Hepatocyte (in vitro differentiated cells): ENCODE results near the gene USP24. TPM values are rescaled to one million over a fixed set of nuclear protein-coding genes. Genes with fewer than 3 reads are reported as not detected.

Experiments used
- DNase-seq: peaks from one replicate; pipeline ENCODE4 v3.0.0-alpha.2; 2016; ENCODE audit warnings: low spot score
- H2AFZ ChIP-seq: fragments of 200-600 bp; sonication (generic); 2 replicates; pipeline ENCODE4 v1.6.0; 2016; ENCODE audit warnings: antibody characterized with exemption, mild to moderate bottlenecking
- H3K27ac ChIP-seq: fragments of 200-600 bp; sonication (generic); 2 replicates; pipeline ENCODE4 v1.5.1; 2016; ENCODE audit warnings: mild to moderate bottlenecking
- H3K27me3 ChIP-seq: fragments of 200-600 bp; sonication (generic); 2 replicates; pipeline ENCODE4 v1.6.1; 2016
- H3K36me3 ChIP-seq: fragments of 200-600 bp; sonication (generic); replicated peaks from 2 replicates; pipeline ENCODE4 v1.5.1; 2016; ENCODE audit warnings: low read depth; ENCODE audit not compliant: insufficient read depth
- H3K4me1 ChIP-seq: fragments of 200-600 bp; sonication (generic); 2 replicates; pipeline ENCODE4 v1.5.1; 2016; ENCODE audit warnings: mild to moderate bottlenecking, moderate library complexity; ENCODE audit not compliant: insufficient read depth
- H3K4me2 ChIP-seq: fragments of 200-600 bp; sonication (generic); 2 replicates; pipeline ENCODE4 v1.6.0; 2016
- H3K4me3 ChIP-seq: fragments of 200-600 bp; sonication (generic); 2 replicates; pipeline ENCODE4 v1.5.1; 2016; ENCODE audit warnings: mild to moderate bottlenecking
- H3K79me2 ChIP-seq: fragments of 200-600 bp; sonication (generic); 2 replicates; pipeline ENCODE4 v1.6.0; 2017; ENCODE audit warnings: mild to moderate bottlenecking
- H3K9me2 ChIP-seq: fragments of 200-600 bp; sonication (generic); replicated peaks from 2 replicates; pipeline ENCODE4 v1.6.0; 2017; ENCODE audit warnings: mild to moderate bottlenecking; ENCODE audit not compliant: insufficient read depth
- H3K9me3 ChIP-seq: fragments of 200-600 bp; sonication (generic); 2 replicates; pipeline ENCODE4 v1.5.1; 2016; ENCODE audit warnings: low read depth, mild to moderate bottlenecking
- H4K20me1 ChIP-seq: fragments of 200-600 bp; sonication (generic); 2 replicates; pipeline ENCODE4 v1.6.0; 2016; ENCODE audit warnings: mild to moderate bottlenecking; ENCODE audit not compliant: insufficient read depth, poor library complexity, severe bottlenecking
- EZH2 ChIP-seq: fragments of 200-600 bp; sonication (generic); IDR thresholded peaks from 2 replicates; pipeline ENCODE4 v1.6.1; 2016; ENCODE audit warnings: antibody characterized with exemption, mild to moderate bottlenecking, borderline replicate concordance
- EZH2phosphoT487 ChIP-seq: fragments of 200-600 bp; sonication (generic); IDR thresholded peaks from one replicate; pipeline ENCODE4 v1.6.1; 2018; ENCODE audit warnings: antibody characterized with exemption, mild to moderate bottlenecking, low read depth, moderate library complexity; ENCODE audit not compliant: unreplicated experiment, severe bottlenecking
- WGBS: methylation state at CpG from one replicate; pipeline ENCODE4 v1.1.6; 2016; ENCODE audit warnings: low lambda C conversion rate; ENCODE audit errors: missing lambda C conversion rate; 5-methylcytosine and 5-hydroxymethylcytosine counted together
- polyA plus RNA-seq: library from polyadenylated mRNA; unstranded; fragments of >200 nt; fragmentation: Nextera tagmentation; extraction: Ambion mirVana; gene quantifications from 2 replicates; pipeline ENCODE4 v1.2.1, GENCODE V29; 2016
- total RNA-seq: library from RNA; depleted of rRNA; stranded (reverse); fragments of >200 nt; gene quantifications from 2 replicates; pipeline ENCODE4 v1.2.3, GENCODE V29; 2014
- TF ChIP-seq, protein P1 (sequence below): fragments of 200-600 bp; sonication (generic); IDR thresholded peaks from 2 replicates; pipeline ENCODE4 v1.5.1; 2016; ENCODE audit warnings: antibody characterized with exemption, mild to moderate bottlenecking; ENCODE audit not compliant: poor library complexity

Gene USP24
- total and polyA plus RNA-seq, 2 experiments from 2014 or later = 9.3 to 41.9 TPM

DNA sequence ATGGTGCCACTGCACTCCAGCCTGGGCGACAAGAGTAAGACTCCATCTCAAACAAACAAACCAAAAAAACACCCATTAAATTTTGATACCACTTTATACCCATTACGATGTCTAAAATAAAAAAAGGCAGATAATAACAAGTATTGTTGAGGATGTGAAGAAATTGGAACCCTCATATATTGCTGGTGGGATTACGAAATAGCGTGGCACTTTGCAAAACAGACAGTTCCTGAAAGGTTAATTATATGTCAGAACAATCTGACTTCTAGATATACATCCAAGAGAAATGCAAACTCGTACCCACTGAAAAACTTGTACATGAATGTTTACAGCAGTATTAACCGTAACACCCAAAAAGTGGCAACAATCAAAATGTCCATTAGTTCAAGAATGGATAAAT is 70.3 kb downstream of the USP24 start:
- no peaks in the 10 kb centered on the region for H4K20me1 ChIP-seq
- no peaks in the 10 kb centered on the region for H3K9me2 ChIP-seq
- no peak overlapping the region for H3K4me2 ChIP-seq
- H3K79me2 ChIP-seq = no peaks in the 10 kb centered on the region
- H3K27ac ChIP-seq = no peak overlapping the region
- H3K9me3 ChIP-seq = no peaks in the 10 kb centered on the region
- H3K36me3 ChIP-seq = peaks cover 4% of the 10 kb centered on the region
- 98% methylated on average over 6 of the region's 6 CpGs for WGBS
- no peak for DNase-seq
- no peaks in the 10 kb centered on the region for H3K27me3 ChIP-seq
- H3K4me1 ChIP-seq = no peaks in the 10 kb centered on the region
- H2AFZ ChIP-seq = no peak overlapping the region
- H3K4me3 ChIP-seq = no peak overlapping the region
- no peak for TF ChIP-seq EZH2phosphoT487

DNA sequence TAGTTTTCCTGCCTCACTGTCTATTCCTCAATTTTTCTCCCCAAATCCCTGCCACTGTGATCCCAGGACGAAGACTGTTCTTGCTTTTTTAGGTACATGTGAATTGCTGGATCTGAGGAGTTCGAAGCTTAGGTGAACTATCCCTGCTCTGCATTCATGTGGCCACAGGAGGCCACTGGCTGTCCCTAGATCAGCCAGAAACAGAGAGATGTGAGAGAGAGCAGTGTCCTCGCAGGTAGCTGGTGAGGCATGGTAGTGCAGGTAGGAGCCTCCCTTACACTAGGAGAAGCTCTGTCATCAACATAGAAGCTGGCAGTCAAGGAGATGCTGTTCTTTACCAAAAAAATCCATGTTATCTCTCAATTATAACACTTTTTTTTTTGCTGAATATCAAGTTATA is 71.5 kb downstream of the USP24 start:
- Histone ChIP-seq H3K27me3 (no peaks in the 10 kb centered on the region), H3K4me1 (no peaks in the 10 kb centered on the region), H3K4me3 (no peak overlapping the region), H3K4me2 (no peak overlapping the region), H3K79me2 (no peaks in the 10 kb centered on the region), H4K20me1 (no peaks in the 10 kb centered on the region), H3K36me3 (peaks cover 4% of the 10 kb centered on the region), H3K9me2 (no peaks in the 10 kb centered on the region), H3K9me3 (no peaks in the 10 kb centered on the region), H2AFZ (no peak overlapping the region), H3K27ac (no peak overlapping the region)
- WGBS = 85% methylated on average over 3 of the region's 3 CpGs
- peak; percentile 20 for DNase-seq
- TF ChIP-seq EZH2 (no peak), EZH2phosphoT487 (no peak)
- TF ChIP-seq, protein P1, sequence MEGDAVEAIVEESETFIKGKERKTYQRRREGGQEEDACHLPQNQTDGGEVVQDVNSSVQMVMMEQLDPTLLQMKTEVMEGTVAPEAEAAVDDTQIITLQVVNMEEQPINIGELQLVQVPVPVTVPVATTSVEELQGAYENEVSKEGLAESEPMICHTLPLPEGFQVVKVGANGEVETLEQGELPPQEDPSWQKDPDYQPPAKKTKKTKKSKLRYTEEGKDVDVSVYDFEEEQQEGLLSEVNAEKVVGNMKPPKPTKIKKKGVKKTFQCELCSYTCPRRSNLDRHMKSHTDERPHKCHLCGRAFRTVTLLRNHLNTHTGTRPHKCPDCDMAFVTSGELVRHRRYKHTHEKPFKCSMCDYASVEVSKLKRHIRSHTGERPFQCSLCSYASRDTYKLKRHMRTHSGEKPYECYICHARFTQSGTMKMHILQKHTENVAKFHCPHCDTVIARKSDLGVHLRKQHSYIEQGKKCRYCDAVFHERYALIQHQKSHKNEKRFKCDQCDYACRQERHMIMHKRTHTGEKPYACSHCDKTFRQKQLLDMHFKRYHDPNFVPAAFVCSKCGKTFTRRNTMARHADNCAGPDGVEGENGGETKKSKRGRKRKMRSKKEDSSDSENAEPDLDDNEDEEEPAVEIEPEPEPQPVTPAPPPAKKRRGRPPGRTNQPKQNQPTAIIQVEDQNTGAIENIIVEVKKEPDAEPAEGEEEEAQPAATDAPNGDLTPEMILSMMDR = peak; percentile 21

DNA sequence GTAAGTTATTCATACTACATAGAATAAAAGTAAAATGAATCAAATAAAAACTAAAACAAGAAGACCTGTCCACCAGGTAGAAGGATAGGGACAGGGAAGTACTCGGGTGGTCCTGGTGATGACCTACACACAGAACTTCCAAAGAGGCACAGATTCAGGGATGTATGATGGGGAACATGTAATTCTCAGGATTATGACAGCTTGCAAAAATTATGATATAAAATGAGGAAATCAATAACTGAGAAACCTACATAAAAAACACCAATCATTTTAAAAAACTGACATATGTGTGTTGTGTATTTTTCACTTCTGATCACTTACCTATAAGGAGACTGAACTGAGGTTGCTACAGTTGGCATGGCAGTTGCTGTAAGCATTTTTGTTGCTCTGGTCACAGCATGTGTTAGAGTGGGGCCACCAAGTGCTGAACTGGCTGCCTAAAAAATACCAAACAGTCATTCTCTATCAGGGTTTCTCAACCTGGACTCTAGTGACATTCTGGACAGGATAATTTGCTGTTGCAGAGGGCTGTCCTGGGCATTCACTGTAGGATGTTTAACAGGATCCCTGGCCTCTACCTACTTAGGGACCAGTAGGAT is 73.8 kb downstream of the USP24 start:
- Histone ChIP-seq H3K4me3 (no peak overlapping the region), H2AFZ (no peak overlapping the region), H3K9me2 (no peaks in the 10 kb centered on the region), H3K27me3 (no peaks in the 10 kb centered on the region), H3K4me2 (no peak overlapping the region), H3K36me3 (peaks cover 4% of the 10 kb centered on the region), H4K20me1 (no peaks in the 10 kb centered on the region), H3K4me1 (no peaks in the 10 kb centered on the region), H3K79me2 (no peaks in the 10 kb centered on the region), H3K27ac (no peak overlapping the region), H3K9me3 (no peaks in the 10 kb centered on the region)
- TF ChIP-seq, protein P1 = no peak
- TF ChIP-seq EZH2phosphoT487 (no peak), EZH2 (no peak)
- DNase-seq = no peak
- 93% methylated on average over 1 of the region's 1 CpG for WGBS

DNA sequence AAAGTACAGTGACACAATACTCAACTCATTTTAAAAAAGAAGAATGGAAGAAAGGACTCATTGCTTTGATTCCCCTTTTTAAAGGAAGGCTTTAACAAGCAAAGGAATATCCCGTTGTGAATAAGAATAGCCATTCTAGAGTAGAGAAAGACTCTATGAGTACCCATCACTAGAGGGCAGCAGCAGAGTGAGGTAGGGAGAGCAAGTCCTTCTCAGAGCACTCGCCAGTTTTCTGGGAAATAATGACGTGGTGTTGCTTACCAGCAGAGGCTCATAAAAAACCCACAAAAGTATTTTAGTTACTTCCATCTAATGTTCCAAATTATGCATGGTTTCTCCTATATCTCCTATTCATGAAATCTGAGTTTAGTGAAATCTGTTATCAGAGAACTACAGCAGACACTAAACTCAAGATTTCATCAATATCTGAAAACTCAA is 74.6 kb downstream of the USP24 start:
- no peak overlapping the region for H2AFZ ChIP-seq
- no peak overlapping the region for H3K4me3 ChIP-seq
- no peaks in the 10 kb centered on the region for H3K79me2 ChIP-seq
- DNase-seq = peak; percentile 92
- H3K4me2 ChIP-seq = no peak overlapping the region
- H3K9me2 ChIP-seq = no peaks in the 10 kb centered on the region
- no peak for TF ChIP-seq EZH2
- TF ChIP-seq, protein P1 = peak; percentile 83
- no peaks in the 10 kb centered on the region for H4K20me1 ChIP-seq
- no peak overlapping the region for H3K27ac ChIP-seq
- no peaks in the 10 kb centered on the region for H3K4me1 ChIP-seq
- no peaks in the 10 kb centered on the region for H3K27me3 ChIP-seq
- H3K36me3 ChIP-seq = peaks cover 4% of the 10 kb centered on the region
- 6% methylated on average over 3 of the region's 3 CpGs for WGBS
- no peaks in the 10 kb centered on the region for H3K9me3 ChIP-seq
